ENCODE data around the gene ARHGAP33.

GRCh38 chr19:35776102-35776788, 881 bp downstream of the ARHGAP33 start:
- TF ChIP-seq POLR2A (IDR thresholded peaks at IDR 0.05; ENCODE audit: low read length), result no peak
- no peak for TF ChIP-seq GATA1 (IDR thresholded peaks at IDR 0.05; ENCODE audit: low read depth, low read length)
